ENCODE results near the gene COL6A1. TPM values are rescaled to one million over a fixed set of nuclear protein-coding genes. Genes with fewer than 3 reads are reported as not detected.
A peak's percentile ranks its signal among the peaks of the same experiment; 100 is the strongest.

Gene COL6A1, protein sequence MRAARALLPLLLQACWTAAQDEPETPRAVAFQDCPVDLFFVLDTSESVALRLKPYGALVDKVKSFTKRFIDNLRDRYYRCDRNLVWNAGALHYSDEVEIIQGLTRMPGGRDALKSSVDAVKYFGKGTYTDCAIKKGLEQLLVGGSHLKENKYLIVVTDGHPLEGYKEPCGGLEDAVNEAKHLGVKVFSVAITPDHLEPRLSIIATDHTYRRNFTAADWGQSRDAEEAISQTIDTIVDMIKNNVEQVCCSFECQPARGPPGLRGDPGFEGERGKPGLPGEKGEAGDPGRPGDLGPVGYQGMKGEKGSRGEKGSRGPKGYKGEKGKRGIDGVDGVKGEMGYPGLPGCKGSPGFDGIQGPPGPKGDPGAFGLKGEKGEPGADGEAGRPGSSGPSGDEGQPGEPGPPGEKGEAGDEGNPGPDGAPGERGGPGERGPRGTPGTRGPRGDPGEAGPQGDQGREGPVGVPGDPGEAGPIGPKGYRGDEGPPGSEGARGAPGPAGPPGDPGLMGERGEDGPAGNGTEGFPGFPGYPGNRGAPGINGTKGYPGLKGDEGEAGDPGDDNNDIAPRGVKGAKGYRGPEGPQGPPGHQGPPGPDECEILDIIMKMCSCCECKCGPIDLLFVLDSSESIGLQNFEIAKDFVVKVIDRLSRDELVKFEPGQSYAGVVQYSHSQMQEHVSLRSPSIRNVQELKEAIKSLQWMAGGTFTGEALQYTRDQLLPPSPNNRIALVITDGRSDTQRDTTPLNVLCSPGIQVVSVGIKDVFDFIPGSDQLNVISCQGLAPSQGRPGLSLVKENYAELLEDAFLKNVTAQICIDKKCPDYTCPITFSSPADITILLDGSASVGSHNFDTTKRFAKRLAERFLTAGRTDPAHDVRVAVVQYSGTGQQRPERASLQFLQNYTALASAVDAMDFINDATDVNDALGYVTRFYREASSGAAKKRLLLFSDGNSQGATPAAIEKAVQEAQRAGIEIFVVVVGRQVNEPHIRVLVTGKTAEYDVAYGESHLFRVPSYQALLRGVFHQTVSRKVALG
- 309 TPM for polyA plus RNA-seq (2013, experiment 1 of 2)
- polyA plus RNA-seq (2013, experiment 2 of 2) = 301 TPM

DNA sequence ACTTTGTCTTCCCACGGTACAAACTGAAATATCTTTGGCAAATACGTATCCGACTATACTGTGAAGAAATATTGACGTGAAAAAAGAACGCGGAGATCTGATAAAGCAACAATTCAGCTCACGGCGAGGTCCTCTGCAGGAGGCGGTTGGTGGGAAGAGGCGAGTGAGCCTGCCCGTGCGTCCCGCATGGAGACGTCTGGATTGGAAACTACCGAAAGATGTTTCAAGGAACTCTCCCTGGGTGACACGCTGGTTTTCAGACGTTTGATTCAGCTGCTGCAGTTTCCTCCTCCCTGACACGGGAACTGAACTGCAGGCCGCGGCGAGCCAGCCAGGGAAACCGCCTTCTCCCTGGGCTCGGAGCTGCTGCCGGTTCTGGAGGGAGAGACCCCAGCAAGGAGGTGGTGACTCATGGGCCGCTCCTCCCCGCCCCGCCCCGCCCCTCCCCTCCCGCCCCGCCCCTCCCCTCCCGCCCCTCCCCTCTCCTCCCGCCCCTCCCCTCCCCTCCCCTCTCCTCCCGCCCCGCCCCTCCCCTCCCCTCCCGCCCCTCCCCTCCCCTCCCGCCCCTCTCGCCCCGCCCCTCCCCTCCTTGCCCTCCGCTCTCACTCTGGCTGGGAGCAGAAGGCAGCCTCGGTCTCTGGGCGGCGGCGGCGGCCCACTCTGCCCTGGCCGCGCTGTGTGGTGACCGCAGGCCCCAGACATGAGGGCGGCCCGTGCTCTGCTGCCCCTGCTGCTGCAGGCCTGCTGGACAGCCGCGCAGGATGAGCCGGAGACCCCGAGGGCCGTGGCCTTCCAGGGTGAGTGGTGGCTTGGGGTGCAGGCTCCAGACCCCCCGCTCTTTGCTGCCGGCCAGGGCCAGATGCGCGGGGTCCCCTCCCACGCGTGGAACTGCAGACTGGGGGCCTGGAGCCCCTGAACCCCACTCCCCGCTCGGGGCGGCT is at the start of gene COL6A1:
COL6A1 (plus strand) TSS at position 620 of the 941 bp plus-strand sequence; CDS start at position 701, 81 bp downstream.
- Histone ChIP-seq H3K4me3 (ENCODE audit: extremely low read depth, insufficient read depth, low read length, poor library complexity, severe bottlenecking) (peak within 1 kb of the TSS; percentile 72), H3K9me3 (ENCODE audit: control insufficient read depth, low read length) (no peaks in the 10 kb centered on the region), H3K36me3 (ENCODE audit: control insufficient read depth, insufficient read depth, low read length) (peaks cover 24% of the 10 kb centered on the region), H3K27ac (ENCODE audit: low read depth, low read length, severe bottlenecking) (peak within 1 kb of the TSS; percentile 75), H3K4me1 (ENCODE audit: control insufficient read depth, insufficient read depth, low read length, poor library complexity, severe bottlenecking) (peaks cover 20% of the 10 kb centered on the region)
- 3 to 4% methylated on average over 37 to 44 of the region's 63 CpGs for WGBS, 2 experiments (ENCODE audit: insufficient coverage in 2 of 2)

DNA sequence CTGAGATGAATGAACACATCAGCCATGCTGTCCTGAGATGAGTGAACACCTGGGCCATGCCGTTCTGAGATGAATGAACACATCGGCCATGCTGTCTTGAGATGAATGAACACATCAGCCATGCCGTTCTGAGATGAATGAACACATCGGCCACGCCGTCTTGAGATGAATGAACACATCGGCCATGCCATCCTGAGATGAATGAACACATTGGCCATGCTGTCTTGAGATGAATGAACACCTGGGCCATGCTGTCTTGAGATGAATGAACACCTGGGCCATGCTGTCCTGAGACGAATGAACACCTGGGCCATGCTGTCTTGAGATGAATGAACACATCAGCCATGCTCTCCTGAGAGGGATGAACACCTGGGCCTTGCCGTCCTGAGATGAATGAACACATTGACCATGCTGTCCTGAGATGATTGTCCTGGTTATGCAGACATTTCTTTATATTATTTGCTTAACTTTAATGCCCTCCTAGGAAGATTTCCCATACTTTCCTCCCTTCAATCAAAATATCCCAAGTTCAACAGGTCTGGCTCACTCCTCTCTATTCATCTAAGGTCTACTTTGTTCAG is 48.6 kb upstream of the COL6A1 start:
- H3K36me3 ChIP-seq (ENCODE audit: control insufficient read depth, insufficient read depth, low read length) = no peaks in the 10 kb centered on the region
- 80 to 85% methylated on average over 8 to 9 of the region's 9 CpGs for WGBS, 2 experiments (ENCODE audit: insufficient coverage in 2 of 2)
- H3K27ac ChIP-seq (ENCODE audit: low read depth, low read length, severe bottlenecking) = no peak overlapping the region
- H3K4me3 ChIP-seq (ENCODE audit: extremely low read depth, insufficient read depth, low read length, poor library complexity, severe bottlenecking) = no peak overlapping the region
- peaks cover 5% of the 10 kb centered on the region for H3K9me3 ChIP-seq (ENCODE audit: control insufficient read depth, low read length)
- no peaks in the 10 kb centered on the region for H3K4me1 ChIP-seq (ENCODE audit: control insufficient read depth, insufficient read depth, low read length, poor library complexity, severe bottlenecking)

DNA sequence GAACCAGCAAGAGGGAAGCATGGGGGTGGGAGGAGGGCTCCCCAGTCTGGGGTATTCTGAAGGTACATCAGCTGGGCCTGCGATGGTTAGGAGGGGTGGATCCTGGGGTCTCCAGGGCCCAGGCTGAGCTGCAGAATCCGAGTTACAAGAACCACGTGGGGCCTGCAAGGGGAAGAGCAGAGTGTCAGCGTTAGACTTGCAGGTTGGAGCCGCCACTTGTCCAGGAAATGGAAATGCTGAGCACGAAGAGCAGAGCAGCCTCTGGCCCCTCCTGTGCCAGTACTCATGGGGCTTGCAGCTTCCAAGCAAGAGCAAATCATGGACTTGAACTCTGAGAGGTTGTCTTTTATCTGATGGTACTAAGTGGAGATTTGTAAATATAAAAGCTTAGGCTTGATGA is 47.5 kb upstream of the COL6A1 start:
- no peak overlapping the region for H3K27ac ChIP-seq (ENCODE audit: low read depth, low read length, severe bottlenecking)
- peaks cover 5% of the 10 kb centered on the region for H3K9me3 ChIP-seq (ENCODE audit: control insufficient read depth, low read length)
- 76 to 89% methylated on average over 5 to 6 of the region's 6 CpGs for WGBS, 2 experiments (ENCODE audit: insufficient coverage in 2 of 2)
- H3K4me3 ChIP-seq (ENCODE audit: extremely low read depth, insufficient read depth, low read length, poor library complexity, severe bottlenecking) = no peak overlapping the region
- H3K4me1 ChIP-seq (ENCODE audit: control insufficient read depth, insufficient read depth, low read length, poor library complexity, severe bottlenecking) = no peaks in the 10 kb centered on the region
- no peaks in the 10 kb centered on the region for H3K36me3 ChIP-seq (ENCODE audit: control insufficient read depth, insufficient read depth, low read length)

DNA sequence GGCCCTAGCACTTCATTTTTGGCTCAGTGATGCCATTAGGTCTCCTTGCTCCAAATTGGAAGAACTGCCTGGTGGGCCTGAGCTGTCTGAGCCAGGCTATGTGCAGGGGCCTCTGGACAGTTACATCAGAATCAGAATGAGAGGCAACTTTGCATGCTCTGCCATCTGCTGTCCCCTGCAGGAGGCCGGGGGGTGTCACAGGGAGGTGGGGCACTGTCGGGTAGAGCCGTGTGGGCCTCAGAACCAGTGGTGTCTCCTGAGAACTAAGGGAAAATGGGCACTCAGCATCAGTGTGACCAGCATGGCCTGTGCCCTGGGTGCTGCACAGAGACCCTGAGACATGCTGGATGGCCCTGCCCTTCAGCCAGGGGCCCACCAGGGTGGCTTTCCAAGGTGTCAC is 47.0 kb upstream of the COL6A1 start:
- Histone ChIP-seq H3K4me3 (ENCODE audit: extremely low read depth, insufficient read depth, low read length, poor library complexity, severe bottlenecking) (no peak overlapping the region), H3K4me1 (ENCODE audit: control insufficient read depth, insufficient read depth, low read length, poor library complexity, severe bottlenecking) (no peaks in the 10 kb centered on the region), H3K9me3 (ENCODE audit: control insufficient read depth, low read length) (peaks cover 5% of the 10 kb centered on the region), H3K27ac (ENCODE audit: low read depth, low read length, severe bottlenecking) (no peak overlapping the region), H3K36me3 (ENCODE audit: control insufficient read depth, insufficient read depth, low read length) (no peaks in the 10 kb centered on the region)
- WGBS, 2 experiments (ENCODE audit: insufficient coverage in 2 of 2) = 55 to 82% methylated on average over 3 of the region's 3 CpGs

DNA sequence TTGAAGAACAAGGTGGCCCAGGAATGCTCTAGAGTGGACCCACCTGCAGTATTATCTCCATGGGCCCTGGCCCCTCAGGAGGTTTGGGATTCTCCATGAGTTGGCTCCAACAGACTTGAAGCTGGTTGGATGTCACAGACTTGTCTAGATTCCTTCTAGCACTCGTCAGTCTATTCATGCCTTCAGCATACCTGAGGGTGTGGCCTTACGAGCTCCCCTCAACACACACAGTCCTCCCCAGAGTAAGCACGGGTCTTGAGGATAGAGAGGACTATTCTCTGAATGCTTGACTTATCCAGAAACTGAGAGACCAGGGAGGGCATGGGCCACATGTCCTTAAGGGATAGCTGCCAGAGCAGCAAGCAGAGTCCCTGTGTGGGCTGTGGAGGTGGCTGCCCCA is 45.9 kb upstream of the COL6A1 start:
- Histone ChIP-seq H3K36me3 (ENCODE audit: control insufficient read depth, insufficient read depth, low read length) (no peaks in the 10 kb centered on the region), H3K27ac (ENCODE audit: low read depth, low read length, severe bottlenecking) (no peak overlapping the region), H3K4me3 (ENCODE audit: extremely low read depth, insufficient read depth, low read length, poor library complexity, severe bottlenecking) (no peak overlapping the region), H3K9me3 (ENCODE audit: control insufficient read depth, low read length) (peaks cover 5% of the 10 kb centered on the region), H3K4me1 (ENCODE audit: control insufficient read depth, insufficient read depth, low read length, poor library complexity, severe bottlenecking) (no peaks in the 10 kb centered on the region)
- WGBS, 2 experiments (ENCODE audit: insufficient coverage in 2 of 2) = 87 to 100% methylated on average over 2 to 3 of the region's 3 CpGs

DNA sequence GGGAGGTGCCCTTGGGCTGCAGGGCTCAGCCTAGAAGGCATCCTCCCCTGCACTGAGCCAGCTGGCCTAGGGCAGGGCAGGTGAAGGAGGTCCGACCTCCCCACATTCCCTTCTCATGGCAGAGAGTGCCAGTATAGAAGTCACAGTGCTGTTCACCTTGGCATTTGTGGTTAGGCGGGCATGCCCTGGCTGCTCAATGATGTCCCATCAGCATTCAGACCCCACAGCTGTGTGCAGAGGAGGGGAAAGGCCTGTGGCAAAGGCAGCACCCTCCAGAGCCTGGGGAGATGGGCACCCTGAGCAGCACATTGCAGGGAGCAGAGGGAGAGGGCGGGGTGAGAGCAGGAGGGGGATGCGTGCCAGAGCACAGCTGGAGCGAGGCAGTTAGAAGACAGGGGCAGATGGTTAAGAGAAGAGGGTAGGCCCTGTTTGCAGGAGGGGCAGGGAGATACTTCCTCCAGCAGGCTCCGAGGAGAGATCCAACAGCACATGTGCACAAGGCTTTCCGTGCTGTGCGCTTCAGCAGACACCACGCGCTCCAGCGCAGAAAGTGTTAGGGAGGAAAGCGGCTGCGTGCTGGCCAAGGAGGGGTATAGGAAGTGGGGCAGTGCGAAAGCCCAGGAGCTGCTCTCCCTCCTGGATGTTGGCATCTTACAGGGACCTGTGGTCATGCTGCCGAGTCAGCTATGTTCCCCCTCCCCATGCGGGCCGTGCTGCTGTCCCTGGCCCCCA is 43.7 kb upstream of the COL6A1 start:
- no peak overlapping the region for H3K27ac ChIP-seq (ENCODE audit: low read depth, low read length, severe bottlenecking)
- no peaks in the 10 kb centered on the region for H3K36me3 ChIP-seq (ENCODE audit: control insufficient read depth, insufficient read depth, low read length)
- WGBS, 2 experiments (ENCODE audit: insufficient coverage in 2 of 2) = 91 to 92% methylated on average over 16 to 17 of the region's 17 CpGs
- H3K4me1 ChIP-seq (ENCODE audit: control insufficient read depth, insufficient read depth, low read length, poor library complexity, severe bottlenecking) = no peaks in the 10 kb centered on the region
- H3K9me3 ChIP-seq (ENCODE audit: control insufficient read depth, low read length) = peaks cover 5% of the 10 kb centered on the region
- H3K4me3 ChIP-seq (ENCODE audit: extremely low read depth, insufficient read depth, low read length, poor library complexity, severe bottlenecking) = no peak overlapping the region

DNA sequence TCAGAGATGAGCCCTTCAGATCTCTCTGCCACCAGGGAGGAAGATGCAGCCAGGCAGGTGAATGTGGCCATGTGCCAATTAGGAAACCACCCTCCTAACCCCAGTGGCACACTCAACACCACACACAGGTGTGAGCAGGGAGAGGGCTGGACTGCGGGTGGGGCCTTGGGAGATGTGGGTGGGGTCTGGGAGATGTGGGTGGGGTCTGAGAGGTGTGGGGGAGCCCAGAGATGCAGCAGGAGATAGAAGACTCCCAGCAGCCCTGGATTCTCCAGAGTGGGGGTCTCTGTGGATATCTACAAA is 43.2 kb upstream of the COL6A1 start:
- no peak overlapping the region for H3K4me3 ChIP-seq (ENCODE audit: extremely low read depth, insufficient read depth, low read length, poor library complexity, severe bottlenecking)
- H3K9me3 ChIP-seq (ENCODE audit: control insufficient read depth, low read length) = peaks cover 5% of the 10 kb centered on the region
- H3K27ac ChIP-seq (ENCODE audit: low read depth, low read length, severe bottlenecking) = no peak overlapping the region
- WGBS, 2 experiments (ENCODE audit: insufficient coverage in 2 of 2) = 60% methylated on average over 1 of the region's 1 CpG; no CpG with 5 or more reads in 1 of the 2 experiments
- no peaks in the 10 kb centered on the region for H3K4me1 ChIP-seq (ENCODE audit: control insufficient read depth, insufficient read depth, low read length, poor library complexity, severe bottlenecking)
- H3K36me3 ChIP-seq (ENCODE audit: control insufficient read depth, insufficient read depth, low read length) = no peaks in the 10 kb centered on the region

DNA sequence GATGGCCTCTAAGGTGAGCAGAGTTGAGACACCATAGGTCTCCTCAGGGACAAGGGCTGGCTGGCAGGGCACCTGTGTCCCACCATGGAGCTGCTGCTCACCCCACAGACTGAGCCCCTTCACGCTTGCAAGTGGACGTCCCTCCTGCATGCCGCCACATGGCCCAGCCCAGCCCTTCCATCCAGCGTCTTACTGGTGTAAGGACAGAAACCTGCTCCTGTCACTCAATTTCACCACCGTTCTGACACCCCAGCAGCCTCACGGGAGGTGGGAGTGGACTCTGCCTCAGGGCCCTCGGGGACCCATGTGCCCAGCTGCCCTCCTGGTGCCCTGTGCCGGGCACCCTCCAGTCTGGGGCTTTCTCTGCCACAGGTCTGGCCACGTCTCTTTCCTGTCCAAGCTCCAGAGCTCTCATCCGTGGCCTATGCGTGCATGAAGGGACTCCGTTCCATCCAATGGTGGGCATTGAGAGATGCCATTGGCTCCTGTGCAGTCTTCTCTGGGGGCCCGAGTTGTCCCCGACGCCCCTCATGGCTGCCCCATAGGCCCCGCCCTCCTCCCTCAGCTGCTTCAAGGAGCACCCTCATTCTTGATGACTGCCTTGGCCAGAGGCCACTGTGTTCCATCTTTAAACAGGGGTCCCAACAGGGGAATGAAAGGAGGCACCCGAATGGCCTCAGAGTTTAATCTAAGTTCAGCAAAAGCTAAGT is 42.6 kb upstream of the COL6A1 start:
- H3K36me3 ChIP-seq (ENCODE audit: control insufficient read depth, insufficient read depth, low read length) = no peaks in the 10 kb centered on the region
- 88 to 93% methylated on average over 17 of the region's 17 CpGs for WGBS, 2 experiments (ENCODE audit: insufficient coverage in 2 of 2)
- H3K9me3 ChIP-seq (ENCODE audit: control insufficient read depth, low read length) = peaks cover 5% of the 10 kb centered on the region
- no peak overlapping the region for H3K4me3 ChIP-seq (ENCODE audit: extremely low read depth, insufficient read depth, low read length, poor library complexity, severe bottlenecking)
- no peaks in the 10 kb centered on the region for H3K4me1 ChIP-seq (ENCODE audit: control insufficient read depth, insufficient read depth, low read length, poor library complexity, severe bottlenecking)
- no peak overlapping the region for H3K27ac ChIP-seq (ENCODE audit: low read depth, low read length, severe bottlenecking)

DNA sequence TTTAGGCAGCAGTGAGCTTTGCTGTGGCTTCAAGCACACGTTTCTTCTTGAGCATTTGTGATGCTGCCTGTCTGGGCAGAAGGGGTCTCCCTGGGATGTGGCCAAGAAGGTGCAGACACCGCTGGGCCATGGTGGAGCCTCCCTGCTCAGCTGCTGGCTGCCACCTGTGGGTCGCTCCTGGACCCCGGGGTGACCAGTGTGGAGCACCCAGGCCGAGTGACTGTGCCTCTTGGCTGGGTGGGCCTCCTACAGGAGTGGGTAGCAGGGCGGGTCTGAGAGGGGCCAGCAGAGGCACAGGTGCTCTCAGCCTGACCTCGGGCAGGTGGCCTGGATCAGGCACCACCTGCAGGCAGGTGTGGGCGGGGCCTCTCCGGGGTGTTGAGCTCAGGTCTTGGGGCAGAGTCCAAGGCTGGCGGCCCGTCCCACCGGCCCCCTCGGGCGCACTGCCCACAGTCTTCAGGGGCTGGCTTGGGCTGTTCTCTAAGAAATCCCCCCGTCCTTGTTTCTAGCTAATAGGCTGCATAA is 42.0 kb upstream of the COL6A1 start:
- no peak overlapping the region for H3K27ac ChIP-seq (ENCODE audit: low read depth, low read length, severe bottlenecking)
- no peaks in the 10 kb centered on the region for H3K36me3 ChIP-seq (ENCODE audit: control insufficient read depth, insufficient read depth, low read length)
- no peak overlapping the region for H3K4me3 ChIP-seq (ENCODE audit: extremely low read depth, insufficient read depth, low read length, poor library complexity, severe bottlenecking)
- WGBS, 2 experiments (ENCODE audit: insufficient coverage in 2 of 2) = 91 to 94% methylated on average over 13 to 15 of the region's 15 CpGs
- no peaks in the 10 kb centered on the region for H3K4me1 ChIP-seq (ENCODE audit: control insufficient read depth, insufficient read depth, low read length, poor library complexity, severe bottlenecking)
- peaks cover 5% of the 10 kb centered on the region for H3K9me3 ChIP-seq (ENCODE audit: control insufficient read depth, low read length)

All from mesodermal cell (in vitro differentiated cells).